AG20443 (cell line): ENCODE data around the gene KIAA1671.
A peak's percentile ranks its signal among the peaks of the same experiment; 100 is the strongest.

Source experiments
- DNase-seq: peaks from one replicate; pipeline ENCODE4 v3.0.0; 2012; ENCODE audit warnings: low spot score, mixed read lengths

The KIAA1671 gene

GRCh38 chr22:25067851-25068421 lies 115.4 kb downstream of the KIAA1671 start:
- peak; percentile 41 for DNase-seq

GRCh38 chr22:25068707-25069106 lies 116.2 kb downstream of the KIAA1671 start:
- no peak for DNase-seq

DNA sequence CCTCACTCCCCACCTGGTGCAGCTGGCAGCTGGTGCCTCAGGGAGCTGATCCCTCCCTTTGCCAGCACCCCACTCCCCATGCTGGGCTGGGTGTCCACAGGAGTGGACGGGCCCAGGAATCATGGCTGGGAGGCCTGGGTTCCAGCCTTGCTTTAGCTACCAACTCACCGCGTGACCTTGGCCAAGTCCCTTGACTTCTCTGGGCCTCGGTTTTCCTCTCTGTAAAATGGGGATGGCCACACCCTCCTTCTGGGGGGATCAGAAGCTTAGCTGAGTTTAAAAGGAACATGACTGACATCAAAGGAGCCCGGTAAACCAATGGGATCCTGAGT lies 116.9 kb downstream of the KIAA1671 start:
- DNase-seq: no peak

GRCh38 chr22:25069758-25070481 lies 117.4 kb downstream of the KIAA1671 start:
- DNase-seq: no peak

DNA sequence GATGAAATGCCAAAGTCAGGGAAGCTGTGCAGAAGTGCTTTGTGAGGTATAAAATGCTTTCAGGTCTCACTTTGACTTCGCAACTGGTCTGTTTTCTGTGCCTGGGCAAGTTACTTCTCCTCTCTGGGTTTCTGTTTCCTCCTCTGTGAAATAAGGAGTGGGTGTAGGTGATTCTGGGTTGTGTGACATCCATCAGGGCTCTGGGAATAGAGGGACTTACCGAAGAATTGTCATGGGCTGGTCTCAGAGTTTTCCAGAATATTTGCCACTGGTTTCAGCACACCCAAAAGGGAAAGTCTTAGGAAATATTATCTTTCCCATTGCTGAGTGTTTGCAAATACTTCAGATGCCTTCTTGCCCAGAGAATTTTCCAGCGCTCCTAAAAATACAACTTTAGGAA lies 118.4 kb downstream of the KIAA1671 start:
- DNase-seq: no peak

DNA sequence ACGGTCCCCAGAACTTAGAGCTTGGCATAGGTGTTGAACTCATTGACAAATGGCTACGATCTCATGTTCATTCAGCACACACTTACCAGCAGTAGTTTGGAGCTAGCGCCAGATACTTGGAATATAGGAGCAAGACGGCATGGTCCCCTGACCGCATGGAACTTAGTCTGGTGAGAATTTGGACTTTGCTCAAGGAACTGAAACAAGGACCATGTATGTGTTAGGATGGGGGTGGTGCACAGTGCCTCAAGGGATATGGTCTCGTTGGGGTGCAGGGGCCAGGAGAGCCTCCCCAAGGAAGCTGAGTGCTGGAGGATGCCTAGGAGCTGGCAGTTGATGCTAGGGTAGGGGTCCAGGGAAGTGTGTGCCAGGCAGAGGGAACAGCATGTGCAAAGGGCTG lies 119.2 kb downstream of the KIAA1671 start:
- no peak for DNase-seq

- DNase-seq: no peak
These were observed 119.9 kb downstream of the KIAA1671 start for GRCh38 chr22:25072406-25072805.

- no peak for DNase-seq
These were observed 123.8 kb downstream of the KIAA1671 start for GRCh38 chr22:25076336-25076735.

GRCh38 chr22:25077056-25077455 lies 124.5 kb downstream of the KIAA1671 start:
- DNase-seq: no peak

GRCh38 chr22:25077964-25078363 lies 125.4 kb downstream of the KIAA1671 start:
- no peak for DNase-seq

GRCh38 chr22:25078591-25078990 lies 126.1 kb downstream of the KIAA1671 start:
- DNase-seq: no peak

DNA sequence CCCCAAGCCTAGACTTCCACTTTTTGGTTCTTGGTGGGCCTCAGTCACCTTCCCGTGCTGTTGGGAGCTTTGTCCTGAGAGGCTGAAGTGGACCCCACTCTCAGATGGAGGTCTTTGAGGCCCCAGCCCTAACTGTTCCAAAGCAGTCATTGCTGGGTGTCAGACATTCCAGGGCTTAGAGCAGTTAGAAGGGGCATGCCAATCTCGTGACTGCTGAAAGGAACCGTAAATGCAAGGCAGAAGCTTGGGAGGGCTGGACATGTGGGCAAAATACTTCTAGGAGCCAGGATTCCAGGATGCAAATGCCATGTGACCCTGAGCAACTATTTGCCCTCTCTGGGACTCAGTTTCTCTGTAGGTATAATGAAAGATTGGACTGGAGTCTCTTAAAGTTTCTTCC lies 128.3 kb downstream of the KIAA1671 start:
- no peak for DNase-seq

DNA sequence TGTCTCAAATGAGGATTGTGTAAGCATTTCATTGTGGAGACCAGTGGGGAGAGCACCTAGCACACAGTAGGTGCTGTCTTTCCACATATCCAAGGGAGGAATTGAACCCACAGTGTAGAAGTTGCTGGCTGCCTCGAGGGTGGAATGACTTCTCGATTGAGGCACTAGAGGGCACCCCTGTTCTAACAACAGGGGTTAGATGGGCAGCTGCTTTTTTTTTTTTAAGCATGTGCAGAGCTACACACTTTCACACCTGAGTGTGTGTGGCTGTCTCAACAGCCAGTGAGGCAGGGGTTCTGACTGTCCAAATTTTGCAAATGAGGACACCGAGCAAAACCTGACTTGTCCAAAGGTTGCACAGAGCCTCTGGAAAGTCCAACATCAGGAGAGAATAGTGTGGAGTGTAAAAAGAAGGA lies 128.9 kb downstream of the KIAA1671 start:
- DNase-seq: peak; percentile 65

DNA sequence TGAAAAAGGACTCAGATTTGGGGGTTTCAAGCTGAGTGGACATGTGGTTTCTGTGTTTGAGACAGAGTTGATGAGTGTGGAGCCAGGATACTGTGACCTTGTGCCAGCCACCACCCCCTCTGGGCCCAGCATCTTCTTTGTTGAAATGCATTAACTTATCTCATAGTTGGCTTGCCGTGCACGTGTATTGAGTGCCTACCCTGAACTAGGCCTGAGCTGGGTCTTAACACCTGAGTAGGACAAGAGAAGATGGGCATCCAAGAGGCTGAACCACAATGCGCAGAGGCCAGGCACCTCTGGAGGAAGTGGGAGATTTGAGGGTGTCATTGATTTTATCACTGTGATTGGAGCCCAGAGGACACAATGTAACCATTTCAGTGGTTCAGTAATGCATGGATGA lies 129.6 kb downstream of the KIAA1671 start:
- no peak for DNase-seq

DNA sequence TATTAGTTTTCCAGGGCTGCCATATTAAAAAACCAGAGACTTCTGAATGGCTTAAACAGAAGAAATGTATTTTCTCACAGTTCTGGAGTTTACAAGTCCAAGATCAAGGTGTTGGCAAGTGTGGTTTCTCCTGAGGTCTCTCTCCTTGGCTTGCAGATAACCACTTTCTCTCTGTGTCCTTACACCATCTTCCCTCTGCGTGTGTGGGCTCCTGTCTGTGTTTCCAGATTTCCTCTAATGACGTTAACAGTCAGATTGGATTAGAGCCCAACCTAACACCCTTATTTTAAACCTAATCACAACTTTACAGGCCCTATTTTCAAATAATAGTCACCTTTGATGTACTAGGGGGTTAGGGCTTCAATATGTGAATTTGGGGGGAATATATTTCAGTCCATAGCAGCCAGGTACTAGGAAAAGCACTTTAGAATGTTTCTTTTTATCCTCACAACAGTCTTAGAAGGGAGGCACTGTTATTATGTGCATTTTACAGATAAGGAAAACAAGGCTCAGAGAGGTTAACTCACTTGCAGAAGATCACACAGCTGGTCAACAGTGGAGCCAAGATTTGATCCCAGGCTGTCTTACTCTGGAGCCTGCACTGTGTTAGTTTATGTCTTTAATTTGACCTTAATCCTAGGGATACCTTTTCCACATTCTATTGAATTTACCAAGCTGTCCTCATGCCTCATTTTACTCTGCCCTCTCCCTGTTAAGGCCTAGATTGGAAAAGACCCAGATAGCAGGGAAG lies 130.7 kb downstream of the KIAA1671 start:
- DNase-seq: no peak

- DNase-seq: no peak
These were observed 131.3 kb downstream of the KIAA1671 start for GRCh38 chr22:25083807-25084200.

- no peak for DNase-seq
These were observed 132.0 kb downstream of the KIAA1671 start for GRCh38 chr22:25084405-25085107.

- DNase-seq: no peak
These were observed 132.6 kb downstream of the KIAA1671 start for GRCh38 chr22:25085156-25085555.

- DNase-seq: no peak
These were observed 133.7 kb downstream of the KIAA1671 start for GRCh38 chr22:25085930-25086901.

- no peak for DNase-seq
These were observed 134.4 kb downstream of the KIAA1671 start for GRCh38 chr22:25086902-25087282.

DNA sequence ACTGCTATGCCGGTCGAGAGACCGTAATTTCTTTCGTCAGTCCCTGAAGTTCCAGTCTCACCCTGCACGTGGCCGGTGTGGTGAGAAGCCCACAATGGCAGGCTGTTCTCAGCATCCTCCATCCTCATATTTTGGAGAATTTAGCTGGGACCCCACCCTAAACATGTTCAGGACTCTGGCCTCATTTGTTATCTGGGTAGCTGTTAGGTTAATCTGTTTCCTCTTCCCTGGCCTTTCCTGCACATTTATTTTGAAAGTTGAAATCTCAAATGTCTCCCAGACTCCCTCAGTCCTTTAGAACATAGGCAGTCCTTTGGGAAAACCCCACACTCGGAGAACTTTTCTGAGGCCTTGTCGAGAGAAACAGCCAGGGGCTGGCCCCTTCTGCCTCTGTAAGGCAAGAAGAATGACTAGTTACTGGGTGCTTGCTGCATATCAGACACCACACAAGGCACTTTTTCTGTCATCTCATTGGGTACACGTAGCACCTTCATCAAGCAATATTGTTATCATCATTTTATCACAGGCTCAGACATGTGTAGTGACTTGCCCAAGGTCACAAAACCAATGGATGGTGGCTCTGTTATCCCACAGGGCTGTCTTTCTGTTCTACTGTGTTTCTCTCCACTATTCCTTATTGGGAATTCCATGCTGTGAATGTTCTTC lies 137.8 kb downstream of the KIAA1671 start:
- DNase-seq: no peak
